NCI-H748 (cell line): ENCODE data around the gene OR1J2.

Experiments used
- DNase-seq: peaks from one replicate; lab custom pipeline; 2025; ENCODE audit not compliant: unreplicated experiment; lab: John Stamatoyannopoulos, UW

OR1J2 gene

GRCh38 chr9:122546196-122546595 lies 35.6 kb downstream of the OR1J2 start:
- DNase-seq, result peak; percentile 79

- DNase-seq, result no peak
These were observed 40.8 kb downstream of the OR1J2 start for GRCh38 chr9:122551371-122551770.

GRCh38 chr9:122552812-122553211 lies 42.2 kb downstream of the OR1J2 start, which contains the start of gene OR1N2:
TSS of gene OR1N2 (plus strand) at chr9:122553112. CDS start at chr9:122553212, 100 bp downstream.
- no peak for DNase-seq
